ENCODE measurements around the gene EPHA3. TPM values are rescaled to one million over a fixed set of nuclear protein-coding genes. Genes with fewer than 3 reads are reported as not detected.

The EPHA3 gene
- total and polyA plus RNA-seq, 2 experiments from 2014 or later, result 3.0 to 15.1 TPM

DNA sequence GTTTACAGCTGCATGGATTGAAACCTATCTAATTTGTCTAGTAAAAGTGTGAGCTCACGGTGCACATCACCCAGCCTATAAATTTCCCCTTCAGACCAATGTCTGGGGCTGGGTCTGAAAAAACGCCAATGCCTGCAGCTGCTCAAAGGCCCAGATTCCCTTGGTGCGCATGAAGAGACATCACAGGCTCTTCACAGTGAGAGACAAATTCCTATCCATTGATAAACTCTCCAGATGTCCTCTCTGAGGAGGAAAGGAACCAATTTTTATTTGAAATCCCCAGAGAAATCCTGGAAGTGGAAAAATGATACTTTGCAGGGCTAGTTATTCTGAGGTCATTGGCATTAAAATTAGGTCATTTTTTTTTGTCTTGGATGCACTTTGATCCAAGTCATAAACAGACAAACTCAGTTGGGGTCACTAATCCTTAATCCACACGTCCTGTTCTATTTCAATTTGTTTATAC is 360.5 kb downstream of the EPHA3 start:
- H3K4me3 ChIP-seq, result no peak overlapping the region
- H3K9me2 ChIP-seq (replicated peaks; ENCODE audit: insufficient read depth), result no peaks in the 10 kb centered on the region
- no peaks in the 10 kb centered on the region for H4K20me1 ChIP-seq (ENCODE audit: insufficient read depth, poor library complexity, severe bottlenecking)
- no peaks in the 10 kb centered on the region for H3K9me3 ChIP-seq (ENCODE audit: low read depth)
- TF ChIP-seq EZH2 (IDR thresholded peaks at IDR 0.05; ENCODE audit: borderline replicate concordance) (no peak), EZH2phosphoT487 (IDR thresholded peaks at IDR 0.05; ENCODE audit: low read depth, severe bottlenecking, unreplicated experiment) (no peak)
- TF ChIP-seq, protein P1, sequence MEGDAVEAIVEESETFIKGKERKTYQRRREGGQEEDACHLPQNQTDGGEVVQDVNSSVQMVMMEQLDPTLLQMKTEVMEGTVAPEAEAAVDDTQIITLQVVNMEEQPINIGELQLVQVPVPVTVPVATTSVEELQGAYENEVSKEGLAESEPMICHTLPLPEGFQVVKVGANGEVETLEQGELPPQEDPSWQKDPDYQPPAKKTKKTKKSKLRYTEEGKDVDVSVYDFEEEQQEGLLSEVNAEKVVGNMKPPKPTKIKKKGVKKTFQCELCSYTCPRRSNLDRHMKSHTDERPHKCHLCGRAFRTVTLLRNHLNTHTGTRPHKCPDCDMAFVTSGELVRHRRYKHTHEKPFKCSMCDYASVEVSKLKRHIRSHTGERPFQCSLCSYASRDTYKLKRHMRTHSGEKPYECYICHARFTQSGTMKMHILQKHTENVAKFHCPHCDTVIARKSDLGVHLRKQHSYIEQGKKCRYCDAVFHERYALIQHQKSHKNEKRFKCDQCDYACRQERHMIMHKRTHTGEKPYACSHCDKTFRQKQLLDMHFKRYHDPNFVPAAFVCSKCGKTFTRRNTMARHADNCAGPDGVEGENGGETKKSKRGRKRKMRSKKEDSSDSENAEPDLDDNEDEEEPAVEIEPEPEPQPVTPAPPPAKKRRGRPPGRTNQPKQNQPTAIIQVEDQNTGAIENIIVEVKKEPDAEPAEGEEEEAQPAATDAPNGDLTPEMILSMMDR (IDR thresholded peaks at IDR 0.05; ENCODE audit: poor library complexity), result no peak
- H2AFZ ChIP-seq, result no peak overlapping the region
- no peak overlapping the region for H3K4me2 ChIP-seq
- H3K4me1 ChIP-seq (ENCODE audit: insufficient read depth), result no peaks in the 10 kb centered on the region
- H3K36me3 ChIP-seq (replicated peaks; ENCODE audit: insufficient read depth, low read depth), result no peaks in the 10 kb centered on the region
- no peak for DNase-seq (ENCODE audit: low spot score)
- WGBS (ENCODE audit: low lambda C conversion rate, missing lambda C conversion rate), result 45% methylated on average over 4 of the region's 4 CpGs
- no peaks in the 10 kb centered on the region for H3K79me2 ChIP-seq
- no peaks in the 10 kb centered on the region for H3K27me3 ChIP-seq
- H3K27ac ChIP-seq, result no peak overlapping the region

- Histone ChIP-seq H2AFZ (no peak overlapping the region), H3K4me3 (no peak overlapping the region), H3K9me3 (ENCODE audit: low read depth) (no peaks in the 10 kb centered on the region), H3K27ac (no peak overlapping the region), H4K20me1 (ENCODE audit: insufficient read depth, poor library complexity, severe bottlenecking) (no peaks in the 10 kb centered on the region), H3K4me2 (no peak overlapping the region), H3K79me2 (no peaks in the 10 kb centered on the region), H3K27me3 (no peaks in the 10 kb centered on the region), H3K36me3 (replicated peaks; ENCODE audit: insufficient read depth, low read depth) (no peaks in the 10 kb centered on the region), H3K9me2 (replicated peaks; ENCODE audit: insufficient read depth) (no peaks in the 10 kb centered on the region), H3K4me1 (ENCODE audit: insufficient read depth) (no peaks in the 10 kb centered on the region)
- 83% methylated on average over 4 of the region's 4 CpGs for WGBS (ENCODE audit: low lambda C conversion rate, missing lambda C conversion rate)
- no peak for DNase-seq (ENCODE audit: low spot score)
- TF ChIP-seq, protein P1 (IDR thresholded peaks at IDR 0.05; ENCODE audit: poor library complexity), result no peak
- TF ChIP-seq EZH2 (IDR thresholded peaks at IDR 0.05; ENCODE audit: borderline replicate concordance), result no peak
- no peak for TF ChIP-seq EZH2phosphoT487 (IDR thresholded peaks at IDR 0.05; ENCODE audit: low read depth, severe bottlenecking, unreplicated experiment)
Observed at GRCh38 chr3:89472101-89472500, 364.7 kb downstream of the EPHA3 start.

- Histone ChIP-seq H3K4me3 (no peak overlapping the region), H3K36me3 (replicated peaks; ENCODE audit: insufficient read depth, low read depth) (no peaks in the 10 kb centered on the region), H3K9me2 (replicated peaks; ENCODE audit: insufficient read depth) (no peaks in the 10 kb centered on the region), H4K20me1 (ENCODE audit: insufficient read depth, poor library complexity, severe bottlenecking) (no peaks in the 10 kb centered on the region), H3K4me1 (ENCODE audit: insufficient read depth) (no peaks in the 10 kb centered on the region), H2AFZ (no peak overlapping the region), H3K79me2 (no peaks in the 10 kb centered on the region), H3K4me2 (no peak overlapping the region), H3K27ac (no peak overlapping the region), H3K27me3 (no peaks in the 10 kb centered on the region), H3K9me3 (ENCODE audit: low read depth) (no peaks in the 10 kb centered on the region)
- 79% methylated on average over 4 of the region's 4 CpGs for WGBS (ENCODE audit: low lambda C conversion rate, missing lambda C conversion rate)
- DNase-seq (ENCODE audit: low spot score), result no peak
- TF ChIP-seq EZH2phosphoT487 (IDR thresholded peaks at IDR 0.05; ENCODE audit: low read depth, severe bottlenecking, unreplicated experiment), result no peak
- TF ChIP-seq EZH2 (IDR thresholded peaks at IDR 0.05; ENCODE audit: borderline replicate concordance), result no peak
- TF ChIP-seq, protein P1 (IDR thresholded peaks at IDR 0.05; ENCODE audit: poor library complexity), result no peak
Observed at GRCh38 chr3:89474333-89475130, 367.1 kb downstream of the EPHA3 start.
